VCaP (cell line): ENCODE measurements around the gene OR51L1.
"Not testable (repeated sequence)": the region's sequence is repeated elsewhere in the genome, so short reads cannot be mapped to it uniquely, and the experiment has no call there.

Experiments
- H3K27ac ChIP-seq: fragments of 450-650 bp; 2 replicates; pipeline ENCODE4 v1.5.1; 2017
- TF ChIP-seq, protein P1 (sequence below): fragments of 450-650 bp; conservative IDR thresholded peaks from 2 replicates; pipeline ENCODE4 v1.5.1; 2017; ENCODE audit warnings: mild to moderate bottlenecking, moderate library complexity

The OR51L1 gene, protein sequence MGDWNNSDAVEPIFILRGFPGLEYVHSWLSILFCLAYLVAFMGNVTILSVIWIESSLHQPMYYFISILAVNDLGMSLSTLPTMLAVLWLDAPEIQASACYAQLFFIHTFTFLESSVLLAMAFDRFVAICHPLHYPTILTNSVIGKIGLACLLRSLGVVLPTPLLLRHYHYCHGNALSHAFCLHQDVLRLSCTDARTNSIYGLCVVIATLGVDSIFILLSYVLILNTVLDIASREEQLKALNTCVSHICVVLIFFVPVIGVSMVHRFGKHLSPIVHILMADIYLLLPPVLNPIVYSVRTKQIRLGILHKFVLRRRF

DNA sequence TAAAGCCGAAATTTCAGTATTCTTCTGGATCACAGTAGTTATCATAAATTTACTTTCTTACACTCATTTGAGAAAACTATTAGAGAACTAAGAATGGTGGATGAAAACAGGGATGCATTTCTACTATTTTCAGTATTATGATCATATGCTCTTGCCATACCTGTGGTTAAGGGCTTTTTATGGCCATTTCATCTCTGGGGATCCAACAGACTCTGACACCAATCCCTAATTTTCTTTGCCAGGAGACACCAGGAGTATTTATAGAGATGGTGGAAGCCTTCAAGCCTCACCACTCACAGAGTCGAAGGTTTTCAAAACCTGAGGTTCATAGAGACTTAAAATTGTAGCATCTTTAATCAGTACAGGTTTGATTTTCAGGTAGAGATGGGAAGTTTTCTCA, at the start of gene OR51L1:
TSS of gene OR51L1 (plus strand) at position 301 of the 400 bp plus-strand sequence. CDS start 4,132 bp downstream, outside the sequence.
- no peak within 1 kb of the TSS for H3K27ac ChIP-seq
- TF ChIP-seq, protein P1, sequence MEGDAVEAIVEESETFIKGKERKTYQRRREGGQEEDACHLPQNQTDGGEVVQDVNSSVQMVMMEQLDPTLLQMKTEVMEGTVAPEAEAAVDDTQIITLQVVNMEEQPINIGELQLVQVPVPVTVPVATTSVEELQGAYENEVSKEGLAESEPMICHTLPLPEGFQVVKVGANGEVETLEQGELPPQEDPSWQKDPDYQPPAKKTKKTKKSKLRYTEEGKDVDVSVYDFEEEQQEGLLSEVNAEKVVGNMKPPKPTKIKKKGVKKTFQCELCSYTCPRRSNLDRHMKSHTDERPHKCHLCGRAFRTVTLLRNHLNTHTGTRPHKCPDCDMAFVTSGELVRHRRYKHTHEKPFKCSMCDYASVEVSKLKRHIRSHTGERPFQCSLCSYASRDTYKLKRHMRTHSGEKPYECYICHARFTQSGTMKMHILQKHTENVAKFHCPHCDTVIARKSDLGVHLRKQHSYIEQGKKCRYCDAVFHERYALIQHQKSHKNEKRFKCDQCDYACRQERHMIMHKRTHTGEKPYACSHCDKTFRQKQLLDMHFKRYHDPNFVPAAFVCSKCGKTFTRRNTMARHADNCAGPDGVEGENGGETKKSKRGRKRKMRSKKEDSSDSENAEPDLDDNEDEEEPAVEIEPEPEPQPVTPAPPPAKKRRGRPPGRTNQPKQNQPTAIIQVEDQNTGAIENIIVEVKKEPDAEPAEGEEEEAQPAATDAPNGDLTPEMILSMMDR: no peak

DNA sequence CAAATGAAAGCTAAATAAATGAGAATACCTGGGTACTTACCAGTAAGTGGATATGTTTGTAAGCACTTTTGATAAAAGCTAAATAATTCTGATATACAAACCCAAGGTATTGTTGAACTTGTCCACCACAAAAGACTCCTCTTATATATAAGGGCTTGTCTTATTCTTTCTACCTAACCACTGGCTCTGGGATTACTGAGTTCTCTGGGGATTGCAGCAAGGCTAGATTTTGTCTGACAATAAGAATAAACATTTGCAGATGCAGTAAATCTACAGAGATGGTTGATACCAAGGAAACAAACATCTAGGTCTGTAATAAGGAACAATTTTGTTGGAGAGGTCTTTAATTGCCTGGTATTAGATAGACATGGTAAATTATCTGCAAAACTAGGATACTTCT, 47.1 kb upstream of the OR51L1 start, which contains the start of gene OR51A4:
TSS of gene OR51A4 (minus strand) at position 101 of the 400 bp plus-strand sequence. CDS start 505 bp downstream, outside the sequence.
- no peak within 1 kb of the TSS for H3K27ac ChIP-seq
- TF ChIP-seq, protein P1: no peak

DNA sequence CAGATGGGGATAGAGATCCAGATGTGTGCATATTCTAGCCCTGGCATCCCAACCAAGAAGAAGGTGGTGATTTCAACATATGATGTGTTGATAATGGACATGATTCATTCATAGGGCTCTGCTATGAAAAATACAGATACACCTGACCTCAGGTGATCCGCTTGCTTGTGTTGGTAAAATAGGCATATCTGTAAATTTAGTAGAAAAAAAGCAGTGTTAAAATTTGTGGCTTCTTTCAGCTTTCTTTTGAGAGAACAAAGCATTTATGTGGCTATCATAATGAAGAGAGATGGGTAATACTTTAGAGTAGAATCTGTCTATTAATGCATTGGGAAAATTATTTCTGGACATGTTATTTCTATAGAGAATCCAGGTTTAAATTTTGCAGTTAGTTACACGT, 39.0 kb upstream of the OR51L1 start, which contains the start of gene OR51A2:
TSS of gene OR51A2 (minus strand) at position 101 of the 400 bp plus-strand sequence. CDS start at position 101, 0 bp downstream.
- H3K27ac ChIP-seq: not testable (repeated sequence)

DNA sequence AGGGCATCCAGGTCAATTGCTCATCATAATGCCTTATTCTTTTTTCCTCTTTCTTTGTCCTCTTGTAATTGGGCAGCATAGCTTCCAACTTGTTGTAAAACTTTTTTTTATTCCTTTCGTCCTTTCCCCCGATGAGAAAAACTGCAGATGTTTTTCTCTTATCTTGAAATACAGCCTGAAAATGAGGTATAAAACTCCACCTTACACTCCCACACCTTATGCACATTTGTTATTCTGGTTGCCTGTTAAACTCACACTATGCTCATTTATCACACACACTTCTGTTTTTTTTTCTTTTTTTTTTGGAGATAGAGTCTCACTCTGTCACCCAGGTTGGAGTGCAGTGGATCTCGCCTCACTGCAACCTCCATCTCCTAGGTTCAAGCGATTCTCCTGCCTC, 37.3 kb upstream of the OR51L1 start:
- TF ChIP-seq, protein P1: no peak
- H3K27ac ChIP-seq: no peak overlapping the region

DNA sequence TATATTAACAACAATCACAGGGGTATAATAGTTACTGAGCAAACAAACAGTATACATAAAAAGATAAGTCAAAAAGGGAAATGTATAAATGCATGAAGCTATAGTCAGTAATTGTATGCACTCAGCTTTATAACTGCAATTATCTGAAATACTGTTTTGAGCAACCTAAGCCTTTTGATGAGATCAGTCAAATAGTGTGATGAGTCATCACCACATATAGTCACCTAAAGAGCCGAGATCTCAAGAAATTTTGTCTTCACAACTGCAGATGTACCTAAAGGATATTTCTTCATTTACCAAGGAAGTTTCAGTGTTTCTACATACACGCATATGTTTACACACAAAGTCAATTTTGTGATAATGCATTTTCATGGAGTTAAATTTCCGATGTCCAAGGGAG, 33.8 kb upstream of the OR51L1 start:
- TF ChIP-seq, protein P1: no peak
- H3K27ac ChIP-seq: no peak overlapping the region

DNA sequence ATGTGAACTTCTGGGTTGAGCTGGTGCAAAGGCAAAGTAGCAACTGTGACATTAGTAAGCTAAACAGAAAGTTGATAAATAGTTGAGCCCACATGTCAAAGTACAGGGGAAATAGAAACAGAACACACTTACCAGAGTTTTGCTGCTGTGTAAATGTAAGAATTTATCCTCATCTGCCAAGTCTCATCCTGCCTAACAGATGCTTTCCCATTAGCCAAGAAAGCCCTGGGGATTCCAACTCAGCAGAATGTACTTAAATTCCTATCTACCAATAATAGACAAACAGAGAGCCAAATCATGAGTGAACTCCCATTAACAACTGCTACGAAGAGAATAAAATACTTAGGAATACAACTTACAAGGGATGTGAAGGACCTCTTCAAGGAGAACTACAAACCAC, 31.8 kb upstream of the OR51L1 start:
- TF ChIP-seq, protein P1: no peak
- no peak overlapping the region for H3K27ac ChIP-seq

DNA sequence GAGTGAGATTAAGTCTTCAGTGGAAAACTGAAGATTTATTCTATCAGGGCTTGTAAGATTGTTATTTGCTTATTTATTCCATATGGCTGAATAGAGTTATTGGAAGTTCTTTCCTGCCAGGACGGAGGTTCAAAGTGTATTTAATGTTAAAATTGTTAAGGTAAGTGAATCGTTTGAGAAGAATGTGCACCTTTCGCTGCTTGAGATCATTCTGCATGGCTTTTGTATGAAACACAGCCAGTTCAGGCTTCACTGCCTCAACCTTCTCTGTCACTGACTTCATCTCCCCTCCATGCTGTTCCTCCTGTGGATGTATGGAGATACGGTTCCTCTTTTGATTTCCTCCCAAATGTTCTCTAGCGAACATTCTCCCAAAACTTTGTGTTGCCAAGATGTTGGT, 19.2 kb upstream of the OR51L1 start:
- no peak overlapping the region for H3K27ac ChIP-seq
- TF ChIP-seq, protein P1: no peak

DNA sequence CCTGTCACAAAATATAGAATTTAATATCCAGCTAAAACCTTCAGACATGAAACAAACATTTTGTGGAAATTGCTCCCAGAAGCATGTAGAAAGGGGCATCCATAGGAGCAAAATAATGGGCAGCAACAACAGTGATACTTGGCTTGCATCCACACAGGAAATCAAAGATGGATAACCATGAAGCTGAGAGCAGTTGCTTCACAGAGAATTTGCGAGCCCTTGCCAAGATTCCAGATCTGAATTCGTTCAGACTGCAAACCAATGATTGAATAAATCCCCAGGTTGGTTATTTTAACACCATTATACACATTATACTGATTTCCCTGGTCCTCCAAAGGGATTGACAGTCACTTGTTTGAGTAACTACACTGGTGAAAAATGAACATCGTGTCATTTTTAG, 15.6 kb upstream of the OR51L1 start:
- H3K27ac ChIP-seq: no peak overlapping the region
- TF ChIP-seq, protein P1: no peak
